HG02884 (cell line): ENCODE data around the gene CFAP69.
"Not testable (repeated sequence)": the region's sequence is repeated elsewhere in the genome, so short reads cannot be mapped to it uniquely, and the experiment has no call there.

Experiments used
- ATAC-seq: cut with Tn5 transposase; IDR thresholded peaks from one replicate; pipeline ENCODE4 v1.9.1; 2021; ENCODE audit warnings: mild to moderate bottlenecking, moderate library complexity; ENCODE audit not compliant: unreplicated experiment

CFAP69 gene

DNA sequence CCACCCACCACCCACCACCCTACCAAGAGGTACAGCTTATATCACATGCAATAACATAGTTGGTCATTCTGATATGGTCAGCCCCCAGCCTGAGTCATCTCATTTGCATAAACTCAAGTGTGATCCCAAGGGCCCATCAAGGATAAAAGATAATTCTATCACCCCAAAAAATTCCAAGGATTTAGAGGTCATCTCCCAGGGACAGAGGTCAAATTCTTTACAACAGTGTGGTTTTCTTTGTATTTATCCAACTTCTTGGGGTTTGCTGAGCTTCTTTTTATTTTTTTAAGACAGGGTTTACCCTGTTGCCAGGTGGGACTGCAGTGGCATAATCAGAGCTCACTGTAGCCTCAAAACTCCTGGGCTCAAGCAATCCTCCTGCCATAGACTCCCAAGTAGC, 92.1 kb downstream of the CFAP69 start:
- ATAC-seq = no peak

DNA sequence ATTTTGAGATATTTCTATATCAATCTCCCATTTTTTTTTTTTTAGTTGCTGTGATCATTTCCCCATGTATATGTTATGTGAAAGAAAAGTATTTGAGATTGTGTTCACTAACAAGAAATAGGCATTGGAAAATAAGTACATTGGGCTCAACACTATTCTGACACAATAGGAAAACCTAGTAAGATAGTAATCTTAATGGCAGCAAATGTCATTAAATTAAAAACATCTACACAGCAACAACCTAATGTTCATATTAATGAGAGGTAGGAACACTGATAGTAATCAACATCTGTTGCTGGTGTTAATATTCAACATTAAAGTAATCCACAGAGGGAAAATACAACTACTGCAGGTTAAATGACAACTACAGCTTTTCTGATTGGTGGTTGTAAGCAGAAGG, 100.0 kb downstream of the CFAP69 start:
- ATAC-seq = no peak

DNA sequence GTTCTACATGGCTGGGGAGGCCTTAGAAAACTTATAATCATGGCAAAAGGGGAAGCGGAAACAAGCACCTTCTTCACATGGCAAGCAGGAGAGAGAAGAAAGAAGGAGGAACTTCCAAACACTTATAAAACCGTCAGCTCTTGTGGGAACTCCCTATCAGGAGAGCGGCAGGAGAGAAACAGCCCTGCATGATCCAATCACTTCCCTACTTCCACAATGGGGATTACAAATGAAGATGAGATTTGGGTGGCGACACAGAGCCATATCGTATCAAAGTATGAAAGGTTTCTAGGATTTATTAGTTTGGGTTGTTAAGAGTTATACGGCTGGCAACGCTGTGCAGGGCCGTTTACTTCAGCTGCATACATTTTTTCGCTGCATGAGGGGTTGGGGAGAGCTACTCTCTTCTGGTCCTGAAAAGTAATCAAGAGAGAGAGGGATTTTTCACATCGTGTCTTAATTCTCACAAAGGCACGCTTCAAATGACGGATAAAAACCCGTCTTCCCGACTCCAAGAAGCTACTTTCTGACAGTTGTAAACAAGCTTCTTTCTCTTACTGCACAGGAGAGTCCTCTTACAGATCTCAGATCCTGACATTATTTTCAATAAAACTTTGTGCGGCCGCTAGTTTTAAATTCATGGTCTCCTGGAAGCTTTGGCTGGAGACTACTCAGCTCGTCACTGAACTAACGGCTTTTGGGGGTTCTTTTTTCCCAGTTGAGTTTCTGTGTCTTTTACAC, 100.8 kb downstream of the CFAP69 start:
- peak; percentile 10 for ATAC-seq

DNA sequence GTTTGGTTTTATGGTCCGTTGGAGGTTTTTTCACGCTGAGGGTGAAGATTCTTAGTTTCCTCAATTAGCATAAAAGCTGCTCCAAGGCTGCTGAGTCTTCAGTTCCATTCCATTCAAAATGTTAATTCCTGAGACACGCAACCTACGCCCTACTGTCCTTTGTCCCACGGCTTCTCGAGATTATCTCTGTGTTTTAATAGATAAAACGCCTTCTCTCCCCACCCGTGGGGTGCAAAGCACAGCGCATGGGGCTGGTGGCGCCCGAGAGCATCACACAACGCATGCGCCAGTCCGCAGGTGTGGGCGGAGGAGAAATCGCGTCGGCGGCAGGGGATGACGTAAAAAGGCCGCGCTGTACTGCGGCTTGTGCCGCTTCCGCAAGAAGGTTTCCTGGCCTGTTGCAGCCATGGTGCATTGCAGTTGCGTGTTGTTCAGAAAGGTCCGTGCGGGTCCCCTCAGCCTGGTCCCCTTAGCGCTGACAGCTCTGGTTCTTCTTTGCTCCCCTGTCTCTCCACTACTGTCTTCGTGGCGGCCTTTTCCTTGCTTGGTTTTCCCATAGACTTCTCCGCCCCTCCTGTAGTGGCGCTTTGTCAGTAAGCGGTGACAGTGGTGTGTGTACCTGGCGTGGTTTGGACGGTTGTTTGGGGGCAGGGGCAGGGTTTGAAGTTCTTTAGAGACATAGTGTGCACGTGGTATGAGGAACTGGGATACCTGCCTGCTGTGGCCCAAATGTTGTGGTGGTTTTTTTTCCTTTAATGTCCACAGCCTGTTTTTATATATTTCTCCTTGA, 101.6 kb downstream of the CFAP69 start, which contains the start of gene GTPBP10:
Gene GTPBP10, plus strand, starts transcription at position 381 of the 790 bp plus-strand sequence. Its CDS starts 26 bp downstream, at position 407.
- peak; percentile 92 for ATAC-seq

DNA sequence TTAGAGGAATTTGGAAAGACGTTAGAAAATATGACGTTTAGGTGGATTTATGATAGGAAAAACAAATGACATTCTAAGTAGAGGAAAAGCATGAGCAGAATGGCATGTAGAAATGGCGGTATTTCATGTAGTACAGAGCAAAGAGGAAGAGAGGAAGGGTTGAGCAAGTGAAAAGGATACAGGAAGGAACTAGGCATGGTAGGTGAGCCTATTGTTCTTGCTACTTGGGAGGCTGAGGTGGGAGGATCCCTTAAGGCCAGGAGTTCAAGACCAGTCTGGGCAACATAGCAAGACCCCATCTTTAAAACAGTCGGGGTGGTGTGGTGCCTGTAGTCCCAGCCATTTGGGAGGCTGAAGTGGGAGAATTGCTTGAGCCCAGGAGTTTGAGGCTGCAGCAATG, 102.8 kb downstream of the CFAP69 start:
- no peak for ATAC-seq

DNA sequence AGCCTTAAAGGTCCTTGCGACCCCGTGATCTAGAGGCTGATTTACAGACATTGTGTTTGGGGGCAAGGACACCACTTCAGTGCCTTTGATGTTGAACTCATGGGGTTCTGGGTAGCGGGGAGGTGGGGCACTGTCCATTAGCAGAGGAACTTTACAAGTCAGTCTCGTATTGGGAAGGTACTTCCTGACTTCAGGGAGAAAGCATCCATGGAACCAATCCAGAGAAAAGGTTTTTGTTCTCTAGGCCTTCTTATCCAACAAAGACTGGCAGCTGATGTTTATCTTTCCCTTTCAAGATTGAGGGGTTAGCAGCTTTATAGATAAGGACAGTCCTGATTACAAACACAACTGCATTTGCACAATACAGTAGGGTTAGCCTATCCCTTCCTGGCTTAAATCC, 104.3 kb downstream of the CFAP69 start:
- no peak for ATAC-seq

DNA sequence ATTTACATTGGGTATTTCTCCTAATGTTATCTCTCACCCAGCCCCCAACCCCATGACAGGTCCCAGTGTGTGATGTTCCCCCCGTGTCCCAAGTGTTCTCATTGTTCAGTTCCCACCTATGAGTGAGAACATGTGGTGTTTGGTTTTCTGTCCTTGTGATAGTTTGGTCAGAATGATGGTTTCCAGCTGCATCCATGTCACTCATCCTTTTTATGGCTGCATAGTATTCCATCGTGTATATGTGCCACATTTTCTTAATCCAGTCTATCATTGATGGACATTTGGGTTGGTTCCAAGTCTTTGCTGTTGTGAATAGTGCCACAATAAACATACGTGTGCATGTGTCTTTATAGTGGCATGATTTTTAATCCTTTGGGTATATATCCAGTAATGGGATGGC, 105.1 kb downstream of the CFAP69 start:
- not testable (repeated sequence) for ATAC-seq

DNA sequence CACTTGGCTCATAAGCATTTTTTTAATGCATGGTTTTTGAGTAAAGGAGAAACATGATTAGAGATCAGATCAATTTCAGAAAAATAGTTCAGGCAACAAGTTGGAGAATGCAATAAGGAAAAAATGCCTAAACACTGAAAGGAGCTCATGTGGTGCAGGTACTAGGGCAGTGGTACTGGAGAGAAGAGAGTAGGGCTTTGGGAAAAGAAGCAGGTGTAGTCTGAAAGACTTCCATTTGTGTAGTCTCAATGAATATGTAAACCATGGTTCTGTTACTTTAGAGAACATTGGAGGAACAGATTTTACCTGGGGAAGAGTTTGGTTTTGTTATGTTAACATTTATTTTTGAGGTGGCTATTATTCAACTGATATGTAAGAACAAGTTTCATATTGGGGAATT, 107.0 kb downstream of the CFAP69 start:
- ATAC-seq = no peak
